RPMI7951 (cell line): Measurements from ENCODE around the gene COL11A1. TPM values are rescaled to one million over a fixed set of nuclear protein-coding genes. Genes with fewer than 3 reads are reported as not detected.
A peak's percentile ranks its signal among the peaks of the same experiment; 100 is the strongest.
"Not testable (repeated sequence)": the region's sequence is repeated elsewhere in the genome, so short reads cannot be mapped to it uniquely, and the experiment has no call there.

ENCODE experiments used
- DNase-seq: peaks from one replicate; pipeline ENCODE4 v3.0.0-alpha.2; 2012; ENCODE audit warnings: low read depth
- total RNA-seq: library from RNA; depleted of rRNA; stranded (reverse); fragments of >200 nt; shearing (Covaris generic); gene quantifications from 2 replicates; pipeline ENCODE4 v1.2.3, GENCODE V29; 2014

The COL11A1 gene
- total RNA-seq, 1 experiment from 2014 or later: 19.0 TPM

DNA sequence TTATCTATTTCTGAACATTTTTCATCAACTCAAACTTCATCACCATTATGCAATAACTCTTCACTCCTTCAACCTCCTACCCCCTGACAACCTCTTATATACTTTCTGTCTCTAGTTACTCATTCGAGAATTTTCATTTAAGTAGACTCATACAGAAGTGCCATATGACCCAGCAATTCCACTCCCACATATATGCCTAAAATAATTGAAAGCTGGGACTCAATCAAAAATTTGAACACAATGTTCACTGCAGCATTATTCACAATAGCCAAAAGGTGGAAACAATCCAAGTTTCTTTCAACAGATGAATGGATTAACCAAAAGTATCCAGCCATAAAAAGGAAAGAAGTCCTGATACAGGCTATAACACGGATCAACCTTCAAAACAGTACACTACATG lies 24.1 kb downstream of the COL11A1 start:
- DNase-seq: no peak

DNA sequence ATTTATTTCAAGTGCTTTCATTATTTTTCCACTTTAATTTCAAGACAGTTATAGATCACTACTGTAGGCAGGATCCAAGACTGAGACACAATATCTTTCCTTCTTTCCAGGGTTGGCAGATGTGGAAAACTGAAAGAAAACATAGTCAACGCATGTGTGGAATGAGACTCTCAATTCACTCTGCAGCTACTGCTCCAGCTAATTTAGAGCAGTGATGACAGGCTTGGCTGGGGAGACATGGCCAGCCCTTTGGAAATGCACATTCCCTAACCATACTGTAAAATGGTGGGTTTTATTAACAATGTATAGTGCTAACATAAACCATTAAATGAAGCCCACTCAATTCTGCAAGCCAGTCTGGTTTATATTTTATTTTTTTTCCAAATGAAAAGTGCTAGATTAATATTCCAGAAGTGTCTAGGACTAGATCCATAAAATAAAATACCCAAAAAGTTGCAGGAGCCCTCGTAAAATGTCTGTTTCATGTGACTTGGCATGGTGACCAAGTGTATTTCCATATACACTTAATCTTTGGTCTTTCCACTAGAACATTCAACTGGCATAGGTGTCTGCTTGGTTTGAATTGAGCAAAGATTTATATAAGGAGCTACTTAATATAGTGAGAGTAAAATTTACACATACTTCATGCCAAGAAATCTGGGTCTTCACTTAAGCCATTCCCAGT lies 32.9 kb downstream of the COL11A1 start:
- DNase-seq: peak; percentile 2

DNA sequence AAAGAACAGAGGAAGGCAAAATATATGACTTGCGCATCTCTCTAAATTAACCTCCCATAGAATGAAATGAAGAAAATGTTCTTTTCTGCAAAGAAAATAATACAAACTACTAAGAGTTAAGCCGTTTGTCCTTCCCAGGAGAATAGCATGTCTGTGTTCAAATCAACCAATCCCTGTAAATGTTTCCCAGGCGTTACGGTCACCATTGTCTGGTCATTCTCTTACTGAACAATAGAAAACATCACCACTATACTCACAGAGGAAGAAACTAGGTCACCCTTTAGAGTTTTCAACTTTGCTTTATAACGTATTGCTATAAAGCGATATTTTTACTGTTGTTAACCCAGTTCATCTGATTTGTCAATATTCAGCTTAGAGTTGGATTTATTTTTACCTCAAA lies 34.1 kb downstream of the COL11A1 start:
- no peak for DNase-seq

DNA sequence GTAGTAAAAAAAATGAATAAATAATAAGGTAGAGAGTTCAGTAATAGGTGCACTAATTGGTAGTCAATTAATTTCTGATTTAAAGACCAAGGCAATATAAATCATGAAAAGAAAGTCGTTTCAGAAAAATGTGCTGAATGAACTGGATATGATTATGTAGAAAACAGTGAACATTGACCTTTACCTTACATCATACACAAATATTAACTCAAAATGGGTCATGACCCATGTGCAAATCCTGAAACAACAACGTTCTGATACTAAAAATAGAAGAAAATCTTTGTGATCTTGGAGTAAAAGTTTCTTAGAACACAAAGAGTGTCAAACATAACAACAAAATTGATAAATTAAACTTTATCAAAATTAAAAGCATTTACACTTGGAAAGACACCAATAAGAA lies 39.1 kb downstream of the COL11A1 start:
- no peak for DNase-seq

DNA sequence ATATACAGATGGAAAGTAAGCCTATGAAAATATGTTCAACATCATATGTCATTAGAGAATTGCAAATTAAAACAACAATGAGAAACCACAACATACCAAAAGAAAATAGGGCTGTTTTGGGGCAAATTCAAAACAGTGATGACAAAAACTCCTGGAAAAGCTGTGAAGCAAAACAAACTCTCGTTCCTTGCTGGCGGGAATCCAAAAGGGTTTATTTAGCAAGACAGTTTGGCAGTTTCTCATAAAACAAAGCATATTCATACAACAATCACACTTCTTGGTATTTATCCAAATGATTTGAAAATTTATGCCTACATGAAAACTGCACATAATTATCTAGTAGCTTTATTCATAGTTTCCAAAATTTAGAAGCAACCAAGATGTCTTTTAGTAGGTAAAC lies 44.4 kb downstream of the COL11A1 start:
- no peak for DNase-seq

DNA sequence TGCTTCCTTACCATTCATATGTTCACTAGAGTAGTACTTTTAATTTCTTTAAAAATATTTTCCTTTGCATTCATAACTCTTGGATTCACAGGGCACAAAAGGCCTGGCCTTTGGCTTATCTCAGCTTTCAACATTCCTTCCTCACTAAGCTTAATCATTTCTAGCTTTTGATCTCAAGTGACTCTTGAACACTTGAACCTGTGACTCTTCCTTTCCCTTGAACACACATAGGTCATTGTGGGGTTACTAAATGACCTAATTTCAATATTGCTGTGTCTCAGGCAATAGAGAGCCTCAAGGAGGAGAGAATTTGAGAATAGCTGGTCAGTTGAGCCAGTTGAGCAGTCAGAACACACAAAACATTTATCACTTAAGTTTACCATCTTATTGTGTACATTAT lies 49.9 kb downstream of the COL11A1 start:
- no peak for DNase-seq

DNA sequence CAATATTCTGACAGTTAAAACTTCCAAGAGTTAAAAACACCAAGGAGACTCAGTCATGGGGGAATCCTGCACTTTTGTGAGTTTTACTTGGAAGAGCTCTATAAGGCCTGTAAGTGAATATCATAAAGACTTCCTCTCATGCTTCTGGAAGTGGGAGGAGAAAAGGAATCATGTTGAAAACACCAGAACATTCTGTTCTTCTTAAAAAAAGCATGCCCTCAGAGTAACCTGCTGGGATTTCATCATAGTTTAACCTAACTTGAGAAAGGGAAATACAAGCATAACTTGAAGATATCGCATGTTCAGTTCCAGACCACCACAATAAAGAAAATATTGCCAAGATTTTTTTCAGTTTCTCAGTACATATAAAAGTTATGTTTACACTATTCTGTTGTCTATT lies 51.9 kb downstream of the COL11A1 start:
- no peak for DNase-seq

DNA sequence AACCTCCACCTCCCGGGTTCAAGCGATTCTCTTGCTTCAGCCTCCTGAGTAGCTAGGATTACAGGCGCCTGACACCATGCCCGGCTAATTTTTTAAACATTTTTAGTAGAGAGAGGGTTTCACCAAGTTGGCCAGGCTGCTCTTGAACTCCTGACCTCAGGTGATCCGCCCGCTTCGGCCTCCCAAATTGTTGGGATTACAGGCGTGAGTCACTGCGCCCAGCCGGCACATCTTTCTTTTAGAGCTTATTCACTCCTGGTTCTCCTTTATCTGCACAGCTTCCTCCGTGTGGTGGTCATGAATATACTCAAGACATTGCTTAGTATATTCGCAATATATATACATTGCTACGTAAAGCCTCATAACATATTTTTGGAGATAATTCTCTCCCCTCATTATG lies 80.2 kb downstream of the COL11A1 start:
- not testable (repeated sequence) for DNase-seq

DNA sequence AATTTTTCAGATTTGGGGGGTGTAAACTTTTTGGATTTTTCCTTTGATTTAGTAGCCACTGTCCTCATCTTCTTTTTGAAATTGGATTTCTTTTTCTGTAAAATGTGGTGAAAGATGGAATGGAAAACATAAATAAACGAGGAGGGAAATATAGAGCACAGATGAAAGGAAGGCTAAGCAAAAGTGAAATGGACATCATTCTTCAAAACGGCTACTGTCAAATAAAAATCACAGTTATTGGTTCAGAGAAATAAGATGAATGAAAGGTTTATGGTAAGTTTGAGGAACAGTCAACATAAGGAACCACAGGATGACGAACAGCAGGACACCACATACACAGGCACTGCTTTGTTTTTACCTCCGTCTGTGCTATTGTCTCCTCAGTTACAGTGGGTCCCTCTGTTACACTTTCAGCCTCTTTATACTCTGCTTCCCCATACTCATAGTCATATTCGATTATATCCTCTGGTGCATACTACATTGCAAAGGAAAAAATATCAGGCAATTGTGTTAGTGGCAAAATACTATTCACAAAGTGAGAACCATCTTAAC lies 82.4 kb downstream of the COL11A1 start:
- DNase-seq: peak; percentile 1

DNA sequence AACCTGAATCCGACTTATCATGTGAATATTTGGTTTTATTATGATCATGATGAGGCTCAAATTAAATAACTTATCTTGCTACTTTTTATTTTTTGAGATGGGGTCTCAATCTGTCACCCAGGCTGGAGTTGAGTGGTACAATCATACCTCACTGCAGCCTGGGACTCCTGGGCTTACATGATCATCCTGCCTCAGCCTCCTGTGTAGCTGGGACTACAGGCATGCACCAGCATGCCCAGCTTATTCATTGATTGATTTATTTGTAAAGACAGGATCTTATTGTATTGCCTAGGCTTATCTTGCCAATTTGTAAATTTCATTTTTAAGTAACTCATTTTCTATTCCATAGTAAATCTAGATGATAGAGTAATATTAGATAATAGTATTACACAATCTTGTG lies 84.3 kb downstream of the COL11A1 start:
- no peak for DNase-seq

DNA sequence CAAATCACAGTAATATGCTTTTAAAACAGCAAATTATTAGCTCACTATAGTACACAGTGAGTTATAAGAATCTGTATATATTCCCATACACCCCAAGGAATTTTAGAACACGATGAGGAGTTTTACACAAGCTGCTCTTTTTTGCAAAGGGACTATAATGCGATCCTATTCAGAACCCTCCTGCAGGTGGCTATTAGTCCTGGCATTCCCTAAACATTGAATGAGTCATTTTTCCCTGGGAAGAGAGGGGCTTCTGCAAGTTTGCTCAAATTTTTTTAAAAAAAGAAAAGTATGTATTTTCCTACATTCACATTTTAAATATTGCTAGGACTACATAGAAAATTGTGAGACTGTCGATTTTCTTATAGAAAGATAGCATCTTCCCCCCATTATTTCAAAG lies 106.3 kb downstream of the COL11A1 start:
- no peak for DNase-seq

DNA sequence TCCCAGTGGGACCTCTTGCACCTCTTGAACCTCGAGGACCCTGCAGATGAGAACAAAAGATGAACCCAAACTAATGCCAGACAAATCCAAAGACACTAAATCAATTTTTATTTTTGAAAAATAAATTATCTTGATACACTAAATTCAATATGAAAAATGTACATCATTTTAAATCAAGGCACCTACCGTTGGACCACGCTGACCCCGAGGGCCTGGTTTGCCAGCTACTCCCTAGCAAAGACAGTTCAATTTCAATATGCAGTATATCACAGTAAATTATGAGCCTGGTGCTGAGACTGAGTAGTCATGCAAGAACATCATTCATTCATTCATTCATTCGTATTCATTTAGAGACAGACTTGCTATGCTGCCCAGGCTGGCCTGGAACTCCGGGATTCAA lies 129.4 kb downstream of the COL11A1 start:
- DNase-seq: no peak

DNA sequence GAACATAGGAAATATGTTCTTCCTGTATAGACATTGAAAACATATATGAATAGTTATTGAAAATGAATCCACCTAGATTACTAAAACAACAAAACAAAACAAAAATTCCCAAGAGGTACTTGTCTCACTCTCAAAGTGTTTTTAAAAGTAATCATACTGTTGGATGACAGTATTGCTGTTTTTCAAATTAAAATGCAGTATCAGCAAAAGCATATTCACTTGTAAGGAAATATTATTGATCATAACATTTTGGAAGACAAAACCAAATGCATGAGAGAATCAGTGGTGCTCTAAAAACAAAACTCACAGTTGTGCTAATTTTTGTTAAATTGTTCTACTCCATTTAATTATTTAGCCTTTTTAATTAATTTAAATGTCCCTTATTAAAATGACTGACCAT lies 131.0 kb downstream of the COL11A1 start:
- DNase-seq: no peak

DNA sequence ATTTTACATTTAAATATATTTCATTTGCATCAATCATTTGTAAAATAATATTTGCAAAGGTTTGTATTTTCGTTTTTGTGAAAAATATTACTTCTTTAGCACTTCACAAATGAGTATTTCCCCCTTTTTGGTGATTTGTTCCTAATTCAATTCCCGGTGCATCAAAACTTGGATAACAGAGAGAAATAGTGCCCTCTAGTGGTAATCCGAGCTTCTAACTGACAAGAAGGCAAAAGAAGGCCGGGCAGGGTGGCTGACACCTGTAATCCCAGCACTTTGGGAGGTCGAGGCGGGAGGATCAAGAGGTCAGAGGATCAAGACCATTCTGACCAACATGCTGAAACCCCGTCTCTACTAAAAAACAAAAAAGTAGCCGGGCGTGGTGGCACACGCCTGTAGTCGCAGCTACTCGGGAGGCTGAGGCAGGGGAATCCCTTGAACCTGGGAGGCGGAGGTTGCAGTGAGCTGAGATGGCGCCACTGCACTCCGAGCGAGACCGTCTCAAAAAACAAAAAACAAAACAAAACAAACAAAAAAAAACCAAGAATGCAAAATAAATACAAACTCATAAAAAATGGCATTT lies 137.7 kb downstream of the COL11A1 start:
- peak; percentile 38 for DNase-seq

DNA sequence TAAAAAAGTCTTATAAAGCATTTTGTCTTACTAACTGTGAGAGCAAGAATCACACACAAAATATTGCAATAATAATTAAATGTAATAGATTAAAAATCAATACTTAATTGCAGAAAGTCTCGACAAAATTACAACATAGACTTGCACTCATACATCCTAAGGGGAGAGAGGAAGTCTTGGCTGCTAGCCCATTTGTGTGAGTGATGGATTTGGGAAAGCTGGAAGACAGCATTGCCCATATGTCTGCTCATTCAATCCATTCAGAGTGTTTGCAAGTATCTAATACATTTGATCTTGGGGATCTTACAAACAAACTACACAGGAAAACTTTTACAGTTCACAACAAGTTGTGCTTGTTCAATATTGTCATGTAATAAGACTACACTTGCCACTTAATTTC lies 140.5 kb downstream of the COL11A1 start:
- peak; percentile 10 for DNase-seq

DNA sequence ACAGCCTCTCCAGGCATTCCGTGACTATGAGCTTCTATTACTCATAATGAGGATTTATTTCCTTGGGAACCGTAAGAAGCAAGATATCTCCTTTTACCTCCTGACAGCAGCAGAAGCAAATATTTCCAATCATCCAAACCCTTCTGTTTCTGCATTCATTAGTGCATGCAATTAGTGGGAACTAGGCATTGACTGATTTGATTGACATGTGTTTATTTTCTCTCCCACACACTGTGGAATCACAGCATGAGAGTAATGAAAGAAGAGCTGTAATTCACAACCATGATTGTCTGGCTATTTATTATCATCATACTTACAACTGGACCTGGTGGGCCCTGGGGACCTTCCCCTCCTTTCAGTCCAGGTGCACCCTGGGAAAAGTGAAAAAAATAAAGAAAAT lies 146.8 kb downstream of the COL11A1 start:
- DNase-seq: no peak

DNA sequence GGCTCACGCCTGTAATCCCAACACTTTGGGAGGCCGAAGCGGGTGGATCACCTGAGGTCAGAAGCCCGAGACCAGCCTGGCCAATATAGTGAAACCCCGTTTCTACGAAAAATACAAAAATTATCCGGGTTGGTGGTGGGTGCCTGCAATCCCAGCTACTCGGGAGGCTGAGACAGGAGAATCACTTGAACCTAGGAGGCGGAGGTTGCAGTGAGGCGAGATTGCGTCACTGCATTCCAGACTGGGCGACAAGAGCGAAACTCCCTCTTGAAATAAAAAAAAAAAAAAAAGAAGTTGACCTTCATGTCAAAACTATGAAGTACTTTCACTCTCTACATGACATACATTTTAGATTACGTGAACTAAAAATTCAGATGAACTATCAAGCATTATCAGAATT lies 153.7 kb downstream of the COL11A1 start:
- no peak for DNase-seq

DNA sequence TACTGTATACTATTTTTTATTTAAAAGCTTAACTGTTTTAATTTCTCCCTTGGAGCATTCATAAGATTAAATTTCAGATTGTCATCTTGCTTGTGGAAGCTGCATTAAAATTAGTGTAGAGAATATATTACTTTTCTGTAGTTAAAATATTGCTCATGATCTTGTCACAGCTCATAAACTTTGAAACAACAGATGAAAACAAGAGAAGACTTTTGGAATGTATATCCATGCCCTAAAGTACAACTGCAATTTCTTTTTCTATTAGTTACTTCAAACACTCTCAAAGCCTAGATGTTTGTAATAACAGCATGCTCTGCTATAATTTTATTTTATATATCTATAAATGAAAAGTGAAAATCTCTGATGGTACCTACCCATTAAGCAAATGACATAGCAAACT lies 155.9 kb downstream of the COL11A1 start:
- DNase-seq: no peak

DNA sequence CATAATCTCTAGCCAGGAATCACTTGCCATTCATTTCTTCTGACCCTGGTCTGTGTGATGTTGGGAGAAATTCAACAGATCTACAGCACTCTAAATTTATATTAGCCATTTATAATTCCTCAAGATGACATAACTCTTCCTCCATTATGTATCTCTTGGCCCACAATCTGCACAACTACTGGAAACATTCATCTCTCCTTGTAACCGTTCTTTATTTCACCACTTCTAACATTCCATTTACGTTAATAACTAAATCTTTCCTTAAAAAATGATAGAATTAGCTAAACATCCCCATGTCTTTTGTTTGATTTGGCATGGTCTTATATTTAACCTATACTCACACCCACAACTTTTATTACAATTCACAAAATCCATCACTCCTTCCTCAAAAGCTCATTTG lies 166.0 kb downstream of the COL11A1 start:
- no peak for DNase-seq

DNA sequence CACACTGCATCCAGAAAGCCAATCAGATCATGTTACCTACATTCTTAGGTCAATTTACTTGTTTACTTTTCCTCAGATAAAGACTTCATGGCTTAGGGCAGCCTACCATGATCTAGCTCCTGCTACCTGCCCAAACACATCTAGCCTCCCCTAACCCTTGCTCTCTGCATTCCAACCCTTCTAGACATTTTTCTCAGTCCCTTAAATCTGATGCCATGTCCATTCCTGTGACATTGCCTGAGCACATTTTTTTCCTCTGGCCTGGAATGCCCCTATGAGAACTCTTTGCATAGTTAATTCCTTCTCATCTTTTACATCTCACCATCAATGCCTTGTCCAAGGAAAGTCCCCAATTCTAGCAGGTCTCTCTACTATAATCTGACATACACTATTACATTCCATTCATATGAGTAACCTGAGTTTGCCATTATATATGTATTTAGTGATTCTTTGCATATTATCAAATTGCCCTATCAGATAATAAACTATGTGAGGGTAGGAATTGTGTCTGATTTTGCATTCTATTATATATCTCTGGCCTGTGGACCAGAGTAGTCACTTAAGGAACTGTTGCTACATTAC lies 166.9 kb downstream of the COL11A1 start:
- no peak for DNase-seq

DNA sequence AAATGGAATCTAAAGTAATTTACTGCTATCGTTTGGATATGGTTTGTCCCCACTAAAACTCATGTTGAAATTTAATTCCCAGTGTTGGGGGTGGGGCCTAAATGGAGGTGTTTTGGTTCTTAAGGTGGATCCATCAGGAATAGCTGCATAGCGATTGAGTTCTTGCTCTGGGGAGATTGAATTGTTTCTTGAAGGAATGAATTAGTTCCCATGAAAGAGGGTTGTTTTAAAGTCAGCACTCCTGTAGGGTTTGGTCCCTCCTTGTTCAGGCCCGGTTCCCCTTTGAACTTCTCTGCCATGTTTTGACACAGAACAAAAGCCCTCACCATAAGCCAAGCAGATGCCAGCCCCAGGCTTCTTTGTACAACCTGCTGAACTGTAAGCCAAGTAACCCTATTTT lies 170.9 kb downstream of the COL11A1 start:
- no peak for DNase-seq

DNA sequence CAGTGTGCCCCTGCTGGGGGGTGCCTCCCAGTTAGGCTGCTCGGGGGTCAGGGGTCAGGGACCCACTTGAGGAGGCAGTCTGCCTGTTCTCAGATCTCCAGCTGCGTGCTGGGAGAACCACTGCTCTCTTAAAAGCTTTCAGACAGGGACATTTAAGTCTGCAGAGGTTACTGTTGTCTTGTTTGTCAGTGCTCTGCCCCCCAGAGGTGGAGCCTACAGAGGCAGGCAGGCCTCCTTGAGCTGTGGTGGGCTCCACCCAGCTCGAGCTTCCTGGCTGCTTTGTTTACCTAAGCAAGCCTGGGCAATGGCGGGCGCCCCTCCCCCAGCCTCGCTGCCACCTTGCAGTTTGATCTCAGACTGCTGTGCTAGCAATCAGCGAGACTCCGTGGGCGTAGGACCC lies 175.0 kb downstream of the COL11A1 start:
- DNase-seq: not testable (repeated sequence)

DNA sequence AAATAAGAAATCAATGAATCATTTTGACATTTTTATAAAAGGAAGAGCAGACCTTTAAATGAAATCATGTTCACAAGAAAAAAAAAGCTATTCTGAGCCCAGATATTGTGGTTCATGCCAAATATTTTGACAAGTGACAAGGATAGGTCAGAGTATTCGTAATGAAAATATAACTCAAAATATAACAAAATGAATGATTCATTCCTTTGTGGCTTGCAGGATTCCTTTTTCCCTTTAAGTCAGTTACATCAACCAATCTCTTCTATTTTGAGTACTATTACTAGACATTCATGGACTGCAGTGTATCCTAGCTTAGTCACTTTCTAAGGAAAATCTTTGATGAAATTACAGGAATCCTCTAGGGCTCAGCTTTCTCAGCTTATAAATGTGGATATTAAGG lies 188.7 kb downstream of the COL11A1 start:
- peak; percentile 2 for DNase-seq
